Measurements from ENCODE around the gene TPSAB1.

- TF ChIP-seq CTCF (conservative IDR thresholded peaks at IDR 0.05) (no peak), EZH2 (IDR thresholded peaks at IDR 0.05; ENCODE audit: low read depth) (no peak)
Observed at GRCh38 chr16:1244881-1245280, 4.4 kb downstream of the TPSAB1 start.

Measured in PC-9 (cell line).